ENCODE measurements around the gene RARB. TPM values are rescaled to one million over a fixed set of nuclear protein-coding genes. Genes with fewer than 3 reads are reported as not detected.

Gene RARB
- total and polyA plus RNA-seq, 2 experiments from 2014 or later, result 0.14 to 0.42 TPM

DNA sequence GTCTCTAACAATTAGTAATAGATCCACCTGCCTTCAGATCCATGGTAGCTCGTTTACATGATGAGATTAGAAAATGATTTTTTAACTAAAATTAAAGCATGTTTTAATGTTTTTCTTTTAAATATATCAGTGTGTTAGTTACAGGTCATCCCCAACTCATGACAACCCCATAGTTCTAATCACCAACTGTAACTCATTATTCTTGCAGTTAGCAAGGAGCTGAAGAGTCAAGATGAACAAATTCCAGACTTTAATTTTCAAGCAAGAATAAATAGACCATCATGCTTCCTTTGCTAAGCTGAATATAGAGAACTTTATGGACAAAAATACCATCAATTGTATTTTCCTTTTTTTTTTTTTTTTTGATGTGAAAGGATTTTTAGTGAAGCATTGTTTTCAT, 135.5 kb downstream of the RARB start:
- Mint-ChIP-seq H3K9me3 (no peaks in the 10 kb centered on the region), H3K4me3 (no peak overlapping the region), H3K4me1 (no peaks in the 10 kb centered on the region), H3K27ac (no peak overlapping the region), H3K36me3 (ENCODE audit: low read depth) (no peaks in the 10 kb centered on the region), H3K27me3 (ENCODE audit: insufficient read depth, low read depth, poor library complexity) (peaks cover 11% of the 10 kb centered on the region)
- Histone ChIP-seq H3K9me2 (ENCODE audit: insufficient read depth) (peaks cover 6% of the 10 kb centered on the region; the same call in 1 of the 2 replicates), H3K79me2 (replicated peaks; ENCODE audit: insufficient read depth) (no peaks in the 10 kb centered on the region), H3K4me3 (no peak overlapping the region), H3F3A (replicated peaks; ENCODE audit: low read depth) (no peaks in the 10 kb centered on the region), H3K36me3 (ENCODE audit: insufficient read depth) (no peaks in the 10 kb centered on the region), H4K20me1 (replicated peaks; ENCODE audit: insufficient read depth) (no peaks in the 10 kb centered on the region), H3K4me2 (no peak overlapping the region), H3K27ac (ENCODE audit: low read depth) (no peak overlapping the region), H3K27me3 (ENCODE audit: insufficient read depth) (no peaks in the 10 kb centered on the region), H3K4me1 (ENCODE audit: insufficient read depth) (no peaks in the 10 kb centered on the region), H2AFZ (no peak overlapping the region)
- no peak for ATAC-seq
- DNase-seq (ENCODE audit: low spot score), result no peak
- TF ChIP-seq, protein P1, sequence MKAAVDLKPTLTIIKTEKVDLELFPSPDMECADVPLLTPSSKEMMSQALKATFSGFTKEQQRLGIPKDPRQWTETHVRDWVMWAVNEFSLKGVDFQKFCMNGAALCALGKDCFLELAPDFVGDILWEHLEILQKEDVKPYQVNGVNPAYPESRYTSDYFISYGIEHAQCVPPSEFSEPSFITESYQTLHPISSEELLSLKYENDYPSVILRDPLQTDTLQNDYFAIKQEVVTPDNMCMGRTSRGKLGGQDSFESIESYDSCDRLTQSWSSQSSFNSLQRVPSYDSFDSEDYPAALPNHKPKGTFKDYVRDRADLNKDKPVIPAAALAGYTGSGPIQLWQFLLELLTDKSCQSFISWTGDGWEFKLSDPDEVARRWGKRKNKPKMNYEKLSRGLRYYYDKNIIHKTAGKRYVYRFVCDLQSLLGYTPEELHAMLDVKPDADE (IDR thresholded peaks at IDR 0.05), result no peak
- TF ChIP-seq, protein P2, sequence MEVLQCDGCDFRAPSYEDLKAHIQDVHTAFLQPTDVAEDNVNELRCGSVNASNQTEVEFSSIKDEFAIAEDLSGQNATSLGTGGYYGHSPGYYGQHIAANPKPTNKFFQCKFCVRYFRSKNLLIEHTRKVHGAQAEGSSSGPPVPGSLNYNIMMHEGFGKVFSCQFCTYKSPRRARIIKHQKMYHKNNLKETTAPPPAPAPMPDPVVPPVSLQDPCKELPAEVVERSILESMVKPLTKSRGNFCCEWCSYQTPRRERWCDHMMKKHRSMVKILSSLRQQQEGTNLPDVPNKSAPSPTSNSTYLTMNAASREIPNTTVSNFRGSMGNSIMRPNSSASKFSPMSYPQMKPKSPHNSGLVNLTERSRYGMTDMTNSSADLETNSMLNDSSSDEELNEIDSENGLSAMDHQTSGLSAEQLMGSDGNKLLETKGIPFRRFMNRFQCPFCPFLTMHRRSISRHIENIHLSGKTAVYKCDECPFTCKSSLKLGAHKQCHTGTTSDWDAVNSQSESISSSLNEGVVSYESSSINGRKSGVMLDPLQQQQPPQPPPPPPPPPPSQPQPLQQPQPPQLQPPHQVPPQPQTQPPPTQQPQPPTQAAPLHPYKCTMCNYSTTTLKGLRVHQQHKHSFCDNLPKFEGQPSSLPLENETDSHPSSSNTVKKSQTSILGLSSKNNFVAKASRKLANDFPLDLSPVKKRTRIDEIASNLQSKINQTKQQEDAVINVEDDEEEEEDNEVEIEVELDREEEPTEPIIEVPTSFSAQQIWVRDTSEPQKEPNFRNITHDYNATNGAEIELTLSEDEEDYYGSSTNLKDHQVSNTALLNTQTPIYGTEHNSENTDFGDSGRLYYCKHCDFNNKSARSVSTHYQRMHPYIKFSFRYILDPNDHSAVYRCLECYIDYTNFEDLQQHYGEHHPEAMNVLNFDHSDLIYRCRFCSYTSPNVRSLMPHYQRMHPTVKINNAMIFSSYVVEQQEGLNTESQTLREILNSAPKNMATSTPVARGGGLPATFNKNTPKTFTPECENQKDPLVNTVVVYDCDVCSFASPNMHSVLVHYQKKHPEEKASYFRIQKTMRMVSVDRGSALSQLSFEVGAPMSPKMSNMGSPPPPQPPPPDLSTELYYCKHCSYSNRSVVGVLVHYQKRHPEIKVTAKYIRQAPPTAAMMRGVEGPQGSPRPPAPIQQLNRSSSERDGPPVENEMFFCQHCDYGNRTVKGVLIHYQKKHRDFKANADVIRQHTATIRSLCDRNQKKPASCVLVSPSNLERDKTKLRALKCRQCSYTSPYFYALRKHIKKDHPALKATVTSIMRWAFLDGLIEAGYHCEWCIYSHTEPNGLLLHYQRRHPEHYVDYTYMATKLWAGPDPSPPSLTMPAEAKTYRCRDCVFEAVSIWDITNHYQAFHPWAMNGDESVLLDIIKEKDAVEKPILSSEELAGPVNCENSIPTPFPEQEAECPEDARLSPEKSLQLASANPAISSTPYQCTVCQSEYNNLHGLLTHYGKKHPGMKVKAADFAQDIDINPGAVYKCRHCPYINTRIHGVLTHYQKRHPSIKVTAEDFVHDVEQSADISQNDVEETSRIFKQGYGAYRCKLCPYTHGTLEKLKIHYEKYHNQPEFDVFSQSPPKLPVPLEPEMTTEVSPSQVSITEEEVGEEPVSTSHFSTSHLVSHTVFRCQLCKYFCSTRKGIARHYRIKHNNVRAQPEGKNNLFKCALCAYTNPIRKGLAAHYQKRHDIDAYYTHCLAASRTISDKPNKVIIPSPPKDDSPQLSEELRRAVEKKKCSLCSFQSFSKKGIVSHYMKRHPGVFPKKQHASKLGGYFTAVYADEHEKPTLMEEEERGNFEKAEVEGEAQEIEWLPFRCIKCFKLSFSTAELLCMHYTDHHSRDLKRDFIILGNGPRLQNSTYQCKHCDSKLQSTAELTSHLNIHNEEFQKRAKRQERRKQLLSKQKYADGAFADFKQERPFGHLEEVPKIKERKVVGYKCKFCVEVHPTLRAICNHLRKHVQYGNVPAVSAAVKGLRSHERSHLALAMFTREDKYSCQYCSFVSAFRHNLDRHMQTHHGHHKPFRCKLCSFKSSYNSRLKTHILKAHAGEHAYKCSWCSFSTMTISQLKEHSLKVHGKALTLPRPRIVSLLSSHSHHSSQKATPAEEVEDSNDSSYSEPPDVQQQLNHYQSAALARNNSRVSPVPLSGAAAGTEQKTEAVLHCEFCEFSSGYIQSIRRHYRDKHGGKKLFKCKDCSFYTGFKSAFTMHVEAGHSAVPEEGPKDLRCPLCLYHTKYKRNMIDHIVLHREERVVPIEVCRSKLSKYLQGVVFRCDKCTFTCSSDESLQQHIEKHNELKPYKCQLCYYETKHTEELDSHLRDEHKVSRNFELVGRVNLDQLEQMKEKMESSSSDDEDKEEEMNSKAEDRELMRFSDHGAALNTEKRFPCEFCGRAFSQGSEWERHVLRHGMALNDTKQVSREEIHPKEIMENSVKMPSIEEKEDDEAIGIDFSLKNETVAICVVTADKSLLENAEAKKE (CRISPR knock-in tag; IDR thresholded peaks at IDR 0.05), result no peak
- TF ChIP-seq STAT1 (IDR thresholded peaks at IDR 0.05; ENCODE audit: unreplicated experiment) (no peak), CREB1 (CRISPR knock-in tag; IDR thresholded peaks at IDR 0.05; ENCODE audit: low read depth) (no peak), EZH2phosphoT487 (IDR thresholded peaks at IDR 0.05; ENCODE audit: unreplicated experiment) (no peak), EZH2 (IDR thresholded peaks at IDR 0.05; ENCODE audit: low read depth, unreplicated experiment) (no peak), ZNF114 (CRISPR knock-in tag; IDR thresholded peaks at IDR 0.05) (no peak), JUNB (IDR thresholded peaks at IDR 0.05; ENCODE audit: unreplicated experiment) (no peak), NANOG (IDR thresholded peaks at IDR 0.05; ENCODE audit: borderline replicate concordance) (no peak), ZNF331 (CRISPR knock-in tag; IDR thresholded peaks at IDR 0.05; ENCODE audit: low read depth) (no peak), POLR2AphosphoS5 (IDR thresholded peaks at IDR 0.05; ENCODE audit: low read depth) (no peak)
- TF ChIP-seq, protein P3, sequence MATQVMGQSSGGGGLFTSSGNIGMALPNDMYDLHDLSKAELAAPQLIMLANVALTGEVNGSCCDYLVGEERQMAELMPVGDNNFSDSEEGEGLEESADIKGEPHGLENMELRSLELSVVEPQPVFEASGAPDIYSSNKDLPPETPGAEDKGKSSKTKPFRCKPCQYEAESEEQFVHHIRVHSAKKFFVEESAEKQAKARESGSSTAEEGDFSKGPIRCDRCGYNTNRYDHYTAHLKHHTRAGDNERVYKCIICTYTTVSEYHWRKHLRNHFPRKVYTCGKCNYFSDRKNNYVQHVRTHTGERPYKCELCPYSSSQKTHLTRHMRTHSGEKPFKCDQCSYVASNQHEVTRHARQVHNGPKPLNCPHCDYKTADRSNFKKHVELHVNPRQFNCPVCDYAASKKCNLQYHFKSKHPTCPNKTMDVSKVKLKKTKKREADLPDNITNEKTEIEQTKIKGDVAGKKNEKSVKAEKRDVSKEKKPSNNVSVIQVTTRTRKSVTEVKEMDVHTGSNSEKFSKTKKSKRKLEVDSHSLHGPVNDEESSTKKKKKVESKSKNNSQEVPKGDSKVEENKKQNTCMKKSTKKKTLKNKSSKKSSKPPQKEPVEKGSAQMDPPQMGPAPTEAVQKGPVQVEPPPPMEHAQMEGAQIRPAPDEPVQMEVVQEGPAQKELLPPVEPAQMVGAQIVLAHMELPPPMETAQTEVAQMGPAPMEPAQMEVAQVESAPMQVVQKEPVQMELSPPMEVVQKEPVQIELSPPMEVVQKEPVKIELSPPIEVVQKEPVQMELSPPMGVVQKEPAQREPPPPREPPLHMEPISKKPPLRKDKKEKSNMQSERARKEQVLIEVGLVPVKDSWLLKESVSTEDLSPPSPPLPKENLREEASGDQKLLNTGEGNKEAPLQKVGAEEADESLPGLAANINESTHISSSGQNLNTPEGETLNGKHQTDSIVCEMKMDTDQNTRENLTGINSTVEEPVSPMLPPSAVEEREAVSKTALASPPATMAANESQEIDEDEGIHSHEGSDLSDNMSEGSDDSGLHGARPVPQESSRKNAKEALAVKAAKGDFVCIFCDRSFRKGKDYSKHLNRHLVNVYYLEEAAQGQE (IDR thresholded peaks at IDR 0.05; ENCODE audit: unreplicated experiment), result no peak
- TF ChIP-seq, protein P4, sequence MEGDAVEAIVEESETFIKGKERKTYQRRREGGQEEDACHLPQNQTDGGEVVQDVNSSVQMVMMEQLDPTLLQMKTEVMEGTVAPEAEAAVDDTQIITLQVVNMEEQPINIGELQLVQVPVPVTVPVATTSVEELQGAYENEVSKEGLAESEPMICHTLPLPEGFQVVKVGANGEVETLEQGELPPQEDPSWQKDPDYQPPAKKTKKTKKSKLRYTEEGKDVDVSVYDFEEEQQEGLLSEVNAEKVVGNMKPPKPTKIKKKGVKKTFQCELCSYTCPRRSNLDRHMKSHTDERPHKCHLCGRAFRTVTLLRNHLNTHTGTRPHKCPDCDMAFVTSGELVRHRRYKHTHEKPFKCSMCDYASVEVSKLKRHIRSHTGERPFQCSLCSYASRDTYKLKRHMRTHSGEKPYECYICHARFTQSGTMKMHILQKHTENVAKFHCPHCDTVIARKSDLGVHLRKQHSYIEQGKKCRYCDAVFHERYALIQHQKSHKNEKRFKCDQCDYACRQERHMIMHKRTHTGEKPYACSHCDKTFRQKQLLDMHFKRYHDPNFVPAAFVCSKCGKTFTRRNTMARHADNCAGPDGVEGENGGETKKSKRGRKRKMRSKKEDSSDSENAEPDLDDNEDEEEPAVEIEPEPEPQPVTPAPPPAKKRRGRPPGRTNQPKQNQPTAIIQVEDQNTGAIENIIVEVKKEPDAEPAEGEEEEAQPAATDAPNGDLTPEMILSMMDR (conservative IDR thresholded peaks at IDR 0.05; ENCODE audit: low read depth in 2 of 2), result no peak

Data from GM23338 (cell line).